Right ventricle myocardium inferior (tissue), 1 donor: Measurements from ENCODE around the gene ATP8B4. TPM values are rescaled to one million over a fixed set of nuclear protein-coding genes. Genes with fewer than 3 reads are reported as not detected.

Source experiments
- ATAC-seq: fragments of 200-7000 bp; cut with Tn5 transposase; one replicate; pipeline ENCODE4 v1.9.1; 2020; ENCODE audit warnings: mild to moderate bottlenecking, moderate library complexity
- DNase-seq: peaks from one replicate; pipeline ENCODE4 v3.0.0; 2021; ENCODE audit errors: missing footprints
- intact Hi-C: fragments of 100-400 bp; cut with DNase I; formaldehyde crosslinking; loops from one replicate; pipeline ENCODE4 v1.11.0; 2022
- total RNA-seq: library from RNA; stranded (reverse); fragmentation: NEBNext Ultra II Directional; extraction: Animal tissue kit (Norgen Biotek cat#: 25700); gene quantifications from one replicate; pipeline ENCODE4 v1.2.1, GENCODE V29; 2021
- donor health status: DM: no; HTN: yes; CAD: no; lungs with severe emphysema.

The ATP8B4 gene
- total RNA-seq, 1 donor from 2014 or later: 6.1 TPM

DNA sequence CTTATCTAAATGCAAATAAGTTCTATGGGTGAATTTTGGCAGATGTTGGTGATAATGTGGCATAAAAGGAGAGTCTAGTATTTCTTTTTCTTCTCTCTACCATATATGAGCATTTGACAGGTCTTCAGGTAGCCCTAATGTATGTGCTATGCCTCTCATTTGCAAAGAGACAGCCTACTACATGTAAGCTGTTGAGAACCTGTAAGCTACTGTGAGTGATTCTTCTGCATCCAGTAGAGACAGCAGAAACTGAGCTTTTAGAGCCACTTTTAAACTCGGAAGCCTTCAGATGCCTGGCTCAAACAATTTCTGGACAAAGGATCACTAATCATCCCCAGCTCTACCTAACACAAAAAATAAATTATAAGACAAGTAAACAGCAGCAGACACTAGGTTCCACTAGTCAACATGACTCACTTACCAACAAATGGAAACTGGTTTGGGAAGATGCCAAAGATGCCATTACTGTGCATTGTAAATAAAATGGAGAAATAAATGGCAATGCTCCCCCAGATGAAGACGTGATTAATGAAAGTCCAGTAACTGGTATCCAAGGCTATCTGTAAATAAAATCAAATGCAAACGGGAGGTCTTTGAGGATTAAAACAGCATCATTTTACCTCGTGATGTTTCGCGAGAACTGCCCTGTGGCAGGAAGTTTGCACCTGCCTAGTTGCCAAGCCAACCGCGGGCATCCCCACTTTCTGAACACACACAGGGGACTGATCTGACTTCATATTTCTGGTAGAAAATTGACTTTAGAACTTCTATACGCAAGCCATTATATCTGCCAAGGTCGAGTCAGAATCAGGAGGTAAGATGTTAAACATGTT lies 252.9 kb downstream of the ATP8B4 start:
- ATAC-seq: no peak
- intact Hi-C loops: no loop called here
- DNase-seq: no peak

DNA sequence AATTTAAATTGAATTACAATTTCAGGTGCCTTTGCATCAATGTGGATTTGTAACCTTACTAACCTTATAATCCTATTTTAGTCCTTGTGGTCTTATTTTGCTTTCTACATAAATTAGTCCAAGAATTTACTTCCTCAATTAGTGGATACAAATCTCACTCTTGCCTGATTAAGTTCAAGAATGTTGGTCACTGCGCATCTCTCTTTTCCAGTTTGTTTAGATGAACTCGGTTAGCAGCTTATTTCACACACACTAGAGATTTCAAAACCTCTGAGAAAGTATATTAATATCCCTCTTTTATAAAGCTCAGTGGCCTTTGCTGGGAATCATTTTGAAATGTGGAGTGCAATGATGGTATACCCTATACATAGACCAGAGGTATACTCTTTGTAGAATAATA lies 254.8 kb downstream of the ATP8B4 start:
- intact Hi-C loops: no loop called here
- DNase-seq (no peak), ATAC-seq (no peak)

DNA sequence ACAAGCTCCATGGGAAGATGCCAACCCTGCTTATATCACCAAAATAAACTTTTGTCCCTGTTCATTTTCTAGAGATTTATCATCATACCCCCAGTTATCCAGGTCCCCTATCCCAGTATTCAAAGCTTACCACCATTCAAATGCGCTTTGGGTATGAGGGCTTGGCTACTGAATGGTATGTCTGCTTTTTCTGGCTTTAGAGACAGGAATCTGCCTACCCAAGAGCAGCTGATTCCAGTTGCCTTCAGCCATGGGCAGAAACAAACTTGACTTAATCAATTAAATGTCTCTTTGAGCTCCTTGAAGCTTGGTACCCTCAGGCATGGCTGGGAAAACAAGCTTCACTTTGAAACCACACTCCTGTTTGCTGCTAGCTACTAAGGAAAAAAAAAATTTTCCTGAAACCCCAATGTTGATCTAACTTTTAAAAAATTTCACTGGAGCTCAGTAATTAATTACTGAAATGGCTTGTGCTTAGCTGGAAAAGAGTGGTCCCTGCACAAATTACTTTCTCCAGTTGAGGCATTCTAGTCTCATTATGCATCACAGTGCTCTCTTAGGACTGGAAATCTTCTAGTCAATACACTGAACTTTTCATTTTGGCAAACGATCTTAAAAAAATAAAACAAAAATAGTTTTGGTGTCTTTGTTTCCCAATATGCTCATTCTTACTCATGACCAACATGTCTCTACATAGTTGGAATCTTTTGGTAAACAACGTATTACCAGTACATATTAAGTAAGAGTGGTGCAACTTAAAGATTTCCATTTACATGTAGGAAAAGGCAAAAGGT lies 255.4 kb downstream of the ATP8B4 start:
- DNase-seq (no peak), ATAC-seq (no peak)
- intact Hi-C loops: no loop called here

DNA sequence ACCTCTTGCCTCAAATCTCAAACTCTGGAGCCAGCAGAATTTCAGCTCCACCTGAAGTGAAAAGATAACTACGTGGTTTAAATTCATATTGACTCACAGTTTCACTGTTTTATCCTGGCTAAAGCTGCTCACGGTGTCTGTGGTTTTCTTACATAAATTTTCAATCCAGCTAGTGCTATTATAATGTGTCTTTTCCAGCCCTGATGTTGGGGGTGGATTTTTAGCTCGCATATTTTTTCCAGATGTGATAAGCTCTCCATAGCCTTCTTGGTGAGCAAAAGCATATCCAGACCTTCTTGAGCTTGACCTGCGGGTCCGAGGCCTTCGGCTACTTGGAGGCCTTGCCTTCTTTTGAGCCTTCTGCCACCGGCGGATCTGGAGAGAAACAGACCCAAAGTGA lies 258.9 kb downstream of the ATP8B4 start:
- no peak for ATAC-seq
- no peak for DNase-seq
- intact Hi-C loops: no loop called here

DNA sequence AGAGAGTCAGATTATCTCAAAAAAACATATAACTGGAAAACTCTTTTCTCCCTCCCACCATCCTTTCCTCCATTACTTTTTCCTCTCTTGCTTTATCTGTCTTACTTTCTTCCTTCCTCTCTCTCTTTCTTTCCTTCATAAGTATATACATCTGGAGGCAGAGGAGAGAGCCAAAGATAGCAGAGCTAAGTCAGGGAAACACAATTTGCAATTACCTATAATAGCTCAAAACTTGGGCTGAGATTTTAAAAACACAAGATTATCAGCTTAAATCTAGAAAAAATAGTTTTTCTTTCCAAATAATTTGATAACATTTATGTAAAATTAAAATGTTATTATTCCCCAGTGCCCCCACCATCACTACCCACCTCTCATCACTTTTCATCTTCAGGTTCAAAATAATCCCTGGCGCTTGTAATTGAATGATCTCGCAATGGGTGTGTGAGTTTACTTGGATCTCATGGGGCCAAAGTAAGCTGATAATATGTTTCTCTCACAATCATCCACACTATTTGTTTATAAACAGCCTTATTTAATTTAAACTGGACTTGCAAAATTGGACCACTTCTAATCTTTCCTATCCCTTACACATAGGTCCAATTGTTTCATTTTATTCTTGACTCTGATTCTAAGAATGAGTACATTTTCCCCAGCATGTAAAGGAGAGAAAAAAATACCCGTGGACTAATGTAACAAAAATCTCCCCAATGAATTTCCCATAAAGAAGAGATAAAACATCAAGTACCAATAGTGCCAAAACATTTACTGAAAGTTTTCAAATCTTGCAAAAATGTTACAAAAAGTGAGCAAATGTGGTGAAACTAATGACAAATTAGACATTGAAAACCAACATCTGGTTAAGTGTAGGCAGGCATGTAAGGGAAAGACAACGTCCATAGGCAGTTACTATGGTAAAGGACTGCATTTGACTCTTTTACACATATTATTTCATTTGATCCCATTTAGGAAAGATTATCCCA lies 261.2 kb downstream of the ATP8B4 start:
- no peak for ATAC-seq
- intact Hi-C loops: no loop called here

GRCh38 chr15:49855917-49856637 lies 263.0 kb downstream of the ATP8B4 start:
- ATAC-seq (peak; percentile 94), DNase-seq (no peak)
- intact Hi-C loops: no loop called here

More for the DNA sequence above, 261.2 kb downstream of the ATP8B4 start:
- DNase-seq: no peak

DNA sequence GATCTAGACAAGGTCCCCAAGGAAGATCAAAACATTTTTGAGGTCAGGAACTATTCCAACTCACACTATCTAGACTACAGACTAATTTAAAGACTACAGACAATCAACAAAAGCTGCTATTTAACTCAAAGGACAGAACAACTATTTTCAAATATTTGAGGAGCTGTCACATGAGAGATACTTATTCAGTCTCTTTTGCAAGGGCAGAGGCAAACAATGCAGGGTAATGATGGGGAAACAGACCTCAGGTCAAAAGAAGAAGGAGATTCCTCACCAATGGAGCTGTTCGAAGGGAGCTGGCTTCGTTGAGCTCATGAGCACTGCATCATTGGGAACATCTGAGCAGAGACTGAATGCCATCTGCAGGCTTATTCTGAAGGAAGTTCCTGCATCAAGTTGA lies 266.3 kb downstream of the ATP8B4 start:
- DNase-seq (no peak), ATAC-seq (no peak)
- intact Hi-C loops: no loop called here

DNA sequence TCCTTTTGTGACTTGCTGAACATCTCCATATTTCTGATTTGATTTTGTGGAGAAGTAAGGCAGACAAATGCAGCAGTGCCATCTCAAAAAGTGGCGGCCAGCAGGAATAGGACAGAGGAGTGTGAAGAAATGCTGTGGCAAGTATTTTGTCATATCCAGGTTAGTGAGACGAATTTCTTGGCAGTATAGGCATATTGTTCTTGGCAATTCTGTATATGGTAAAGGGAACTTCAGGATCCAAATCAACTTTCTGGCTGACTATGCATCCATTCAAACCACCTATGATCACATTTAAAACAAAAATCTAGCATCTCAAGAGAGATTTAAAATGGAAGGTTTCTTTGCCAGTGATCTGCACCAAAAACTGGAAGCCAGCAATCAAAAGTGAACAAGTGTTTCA lies 270.2 kb downstream of the ATP8B4 start:
- intact Hi-C loops: no loop called here
- ATAC-seq (no peak), DNase-seq (no peak)

- intact Hi-C loops: no loop called here
- DNase-seq: no peak
- ATAC-seq: no peak
Observed at GRCh38 chr15:49848282-49848724, 270.7 kb downstream of the ATP8B4 start.

GRCh38 chr15:49847423-49848281 lies 271.4 kb downstream of the ATP8B4 start:
- ATAC-seq (no peak), DNase-seq (no peak)
- intact Hi-C loops: no loop called here

GRCh38 chr15:49844390-49844789 lies 274.6 kb downstream of the ATP8B4 start:
- ATAC-seq (no peak), DNase-seq (no peak)
- intact Hi-C loops: no loop called here

DNA sequence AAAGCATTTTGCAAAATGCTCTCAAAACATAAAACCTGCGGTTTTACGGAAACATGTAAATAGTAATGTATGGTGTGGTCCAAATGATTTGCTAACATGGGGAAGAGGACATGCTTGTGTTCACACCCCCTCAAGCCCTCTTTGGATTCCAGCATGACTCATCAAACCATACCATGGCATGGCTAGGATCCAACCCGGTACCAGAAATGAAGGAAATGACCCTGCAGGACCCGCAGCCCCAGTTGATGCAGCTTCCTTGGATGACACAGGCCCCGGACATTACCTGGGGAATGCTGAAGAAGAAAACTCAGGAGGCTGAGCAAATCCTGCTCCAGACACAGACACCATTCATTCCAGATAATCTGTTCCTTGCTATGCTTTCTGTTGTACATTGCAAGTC lies 275.3 kb downstream of the ATP8B4 start:
- ATAC-seq (no peak), DNase-seq (no peak)
- intact Hi-C loops: no loop called here

DNA sequence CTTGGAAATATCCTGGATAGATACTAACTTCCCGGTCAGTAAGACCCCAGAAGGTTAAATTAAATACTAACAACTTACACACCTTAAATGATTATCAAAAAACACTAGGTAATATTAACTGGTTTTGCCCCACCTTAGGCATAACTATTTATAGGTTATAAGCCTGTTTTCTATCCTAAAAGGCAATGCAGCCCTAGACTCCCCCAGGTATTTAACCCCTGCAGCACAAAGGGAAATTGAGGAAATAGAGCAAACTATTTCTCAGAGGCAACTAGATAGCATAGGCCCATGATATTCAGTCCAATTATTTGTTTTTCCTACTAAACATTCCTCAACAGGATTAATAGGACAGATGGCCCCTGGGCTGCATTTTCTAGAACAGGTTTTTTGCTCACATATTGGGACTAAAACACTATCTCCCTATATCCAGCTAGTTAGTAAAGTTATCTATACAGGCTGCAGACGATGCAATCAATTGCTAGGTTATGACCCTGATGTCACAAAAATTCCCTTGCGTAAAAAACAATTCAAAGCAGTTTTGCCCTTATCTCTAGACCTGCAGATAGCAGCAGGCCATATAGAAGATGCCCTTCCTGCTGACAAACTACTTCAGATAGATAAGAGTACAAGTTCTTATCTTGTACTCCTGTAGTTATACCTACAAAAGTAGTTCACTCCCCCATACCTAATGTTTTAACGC lies 276.9 kb downstream of the ATP8B4 start:
- ATAC-seq (no peak), DNase-seq (no peak)
- intact Hi-C loops: no loop called here

- DNase-seq: no peak
- intact Hi-C loops: no loop called here
- ATAC-seq: peak; percentile 10
Observed at GRCh38 chr15:49832511-49832910, 286.5 kb downstream of the ATP8B4 start.

GRCh38 chr15:49831206-49831965 lies 287.6 kb downstream of the ATP8B4 start:
- peak; percentile 97 for ATAC-seq

DNA sequence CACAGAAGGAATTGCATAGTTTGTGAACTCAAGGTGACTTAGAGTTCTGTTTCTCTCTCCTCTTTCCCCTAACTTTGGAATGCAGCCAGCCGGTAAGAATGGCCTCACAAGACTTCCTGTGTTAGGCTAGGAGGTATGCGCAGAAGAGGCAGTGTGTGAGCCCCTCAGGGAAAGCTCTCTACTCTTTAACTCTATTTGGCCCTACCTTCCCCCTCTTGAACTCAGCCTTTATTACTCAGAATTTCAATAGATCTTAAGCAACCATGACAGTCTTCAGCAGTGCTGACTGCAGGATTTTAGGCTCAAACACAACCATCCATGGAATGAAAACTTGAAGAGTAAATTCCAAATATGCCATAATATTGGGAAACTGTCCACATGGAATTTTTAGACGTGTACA lies 288.6 kb downstream of the ATP8B4 start:
- intact Hi-C loops: no loop called here
- no peak for DNase-seq
- ATAC-seq: no peak

More at GRCh38 chr15:49831206-49831965, 287.6 kb downstream of the ATP8B4 start:
- intact Hi-C loops: no loop called here
- peak; percentile 42 for DNase-seq
